B cell (primary cell): ENCODE data around the gene ZNF646. TPM values are rescaled to one million over a fixed set of nuclear protein-coding genes. Genes with fewer than 3 reads are reported as not detected.
A peak's percentile ranks its signal among the peaks of the same experiment; 100 is the strongest.

Experiments used
- ATAC-seq: fragments of 200-7000 bp; cut with Tn5 transposase; one replicate; pipeline ENCODE4 v1.10.0; 2021; ENCODE audit warnings: low read depth, mild to moderate bottlenecking, moderate number of reproducible peaks, moderate library complexity
- CTCF ChIA-PET: fragments of 350-600 bp; sonication (Branson Sonifier 250); formaldehyde crosslinking; loops from one replicate; lab custom pipeline; 2021; ENCODE audit warnings: antibody characterized with exemption, inconsistent platforms; lab: Charles Lee
- POLR2A ChIA-PET: fragments of 350-600 bp; sonication (Branson Sonifier 250); formaldehyde crosslinking; loops from one replicate; lab custom pipeline; 2021; ENCODE audit warnings: antibody characterized with exemption; lab: Charles Lee
- DNase-seq: peaks from one replicate; pipeline ENCODE4 v3.0.0; 2013
- H2AFZ ChIP-seq: 2 replicates; pipeline ENCODE4 v1.6.1; 2012; ENCODE audit warnings: mild to moderate bottlenecking, low read depth, low read length; ENCODE audit not compliant: insufficient read depth, poor library complexity, severe bottlenecking
- H3K27ac ChIP-seq, 2 donors: 1 replicate in 1 of 2; 2 replicates in 1 of 2; pipeline ENCODE4 v1.5.1; 2012 to 2013; ENCODE audit warnings: low read length in 2 of 2, mild to moderate bottlenecking in 2 of 2, moderate library complexity in 1 of 2
- H3K27me3 ChIP-seq, 4 experiments: fragments of 200-600 bp in 1 of 4; sonication (generic) in 1 of 4; replicated peaks in 1 of 4; 1 replicate in 2 of 4; 2 replicates in 2 of 4; pipeline versions ENCODE4 v1.6.1 to v1.7.0; 2013 to 2016; ENCODE audit warnings: low read length in 3 of 4, mild to moderate bottlenecking in 2 of 4, mixed read lengths in 1 of 4, moderate library complexity in 1 of 4; ENCODE audit not compliant: insufficient read depth in 4 of 4, control insufficient read depth in 3 of 4; ENCODE audit errors: control extremely low read depth in 1 of 4
- H3K36me3 ChIP-seq, 2 experiments: replicated peaks in 1 of 2; 1 replicate in 1 of 2; 2 replicates in 1 of 2; pipeline versions ENCODE4 v1.6.1 to v1.7.1; 2013; ENCODE audit warnings: low read length in 1 of 2; ENCODE audit not compliant: insufficient read depth in 2 of 2, control insufficient read depth in 1 of 2; ENCODE audit errors: control extremely low read depth in 1 of 2, extremely low read depth in 1 of 2
- H3K4me1 ChIP-seq, 2 donors: fragments of 200-600 bp in 1 of 2; sonication (generic) in 1 of 2; 1 replicate in 1 of 2; 2 replicates in 1 of 2; pipeline versions ENCODE4 v1.5.1 to v1.6.1; 2013 to 2017; ENCODE audit warnings: low read length in 2 of 2; ENCODE audit not compliant: control insufficient read depth in 2 of 2, insufficient read depth in 2 of 2
- H3K4me2 ChIP-seq: replicated peaks from 2 replicates; pipeline ENCODE3; 2012; ENCODE audit warnings: mild to moderate bottlenecking, low read depth, low read length; ENCODE audit not compliant: poor library complexity, severe bottlenecking
- H3K4me3 ChIP-seq, 5 experiments: fragments of 200-600 bp in 1 of 5; sonication (generic) in 1 of 5; 1 replicate in 3 of 5; 2 replicates in 2 of 5; pipeline versions ENCODE4 v1.5.1 to v1.7.0; 2011 to 2016; ENCODE audit warnings: low read length in 4 of 5, mild to moderate bottlenecking in 4 of 5, low read depth in 2 of 5, control low read depth in 1 of 5, moderate library complexity in 1 of 5; ENCODE audit not compliant: insufficient read depth in 1 of 5; ENCODE audit errors: control extremely low read depth in 1 of 5, extremely low read depth in 1 of 5
- H3K79me2 ChIP-seq: fragments of 200-600 bp; sonication (generic); one replicate; pipeline ENCODE4 v1.6.0; 2016; ENCODE audit warnings: low read length; ENCODE audit not compliant: control insufficient read depth, insufficient read depth
- H3K9ac ChIP-seq: fragments of 200-600 bp; sonication (generic); 2 replicates; pipeline ENCODE4 v1.6.1; 2017; ENCODE audit warnings: mild to moderate bottlenecking, low read length, moderate library complexity
- H3K9me3 ChIP-seq, 3 donors: one replicate each; pipeline versions ENCODE4 v1.6.1 to v1.7.1; 2013; ENCODE audit warnings: low read length in 2 of 3; ENCODE audit not compliant: control insufficient read depth in 2 of 3, insufficient read depth in 1 of 3; ENCODE audit errors: control extremely low read depth in 1 of 3
- H4K20me1 ChIP-seq: 2 replicates; pipeline ENCODE4 v1.6.0; 2012; ENCODE audit warnings: mild to moderate bottlenecking, low read length; ENCODE audit not compliant: insufficient read depth, control insufficient read depth, poor library complexity, severe bottlenecking
- H3K27ac Mint-ChIP-seq: one replicate; pipeline ENCODE4 v1.8.0; 2021; ENCODE audit warnings: mixed read lengths
- H3K27me3 Mint-ChIP-seq: one replicate; pipeline ENCODE4 v1.8.0; 2021; ENCODE audit warnings: mixed read lengths
- H3K4me1 Mint-ChIP-seq: one replicate; pipeline ENCODE4 v1.8.0; 2021; ENCODE audit warnings: mixed read lengths
- H3K4me3 Mint-ChIP-seq: one replicate; pipeline ENCODE4 v1.8.0; 2021; ENCODE audit warnings: mixed read lengths
- H3K9me3 Mint-ChIP-seq: one replicate; pipeline ENCODE4 v1.8.0; 2022; ENCODE audit warnings: mixed read lengths; ENCODE audit not compliant: insufficient read depth
- EZH2 ChIP-seq: IDR thresholded peaks from 2 replicates; pipeline ENCODE4 v1.6.1; 2012; ENCODE audit warnings: borderline replicate concordance, low read depth, mild to moderate bottlenecking, moderate library complexity, low read length; ENCODE audit not compliant: insufficient read depth, poor library complexity, severe bottlenecking
- WGBS: methylation state at CpG from one replicate; pipeline ENCODE4 v1.1.5; 2013; ENCODE audit warnings: missing lambda C conversion rate; ENCODE audit not compliant: insufficient coverage; 5-methylcytosine and 5-hydroxymethylcytosine counted together
- intact Hi-C: fragments of 100-400 bp; cut with micrococcal nuclease; formaldehyde crosslinking; loops from one replicate; pipeline ENCODE4 v1.10.0; 2022
- polyA plus RNA-seq: library from polyadenylated mRNA; depleted of rRNA; stranded (reverse); fragments of >200 nt; gene quantifications from 2 replicates; pipeline ENCODE4 v1.2.3, GENCODE V29; 2012
- total RNA-seq, 2 donors: library from RNA; stranded (reverse); fragments of 120-200 nt in 1 of 2; gene quantifications; 1 replicate in 1 of 2; 2 replicates in 1 of 2; pipeline versions ENCODE4 v1.2.3 to v1.2.4, GENCODE V29; 2013 to 2022
- TF ChIP-seq, protein P1 (sequence below): fragments of 200-600 bp; IDR thresholded peaks from one replicate; pipeline ENCODE4 v1.8.0; 2022; ENCODE audit warnings: antibody characterized with exemption, mild to moderate bottlenecking

The ZNF646 gene
- total and polyA plus RNA-seq, 2 donors (not counting 1 experiment from before 2014, with no cell fraction given) = 14.7 to 45.9 TPM

- Histone ChIP-seq H3K27ac (no peak overlapping the region), H4K20me1 (no peaks in the 10 kb centered on the region), H3K79me2 (no peaks in the 10 kb centered on the region), H2AFZ (no peak overlapping the region), H3K4me2 (no peak overlapping the region), H3K4me3 (no peak overlapping the region), H3K9me3 (no peaks in the 10 kb centered on the region), H3K9ac (no peak overlapping the region), H3K4me1 (no peaks in the 10 kb centered on the region), H3K36me3 (peaks cover 0 to 20% of the 10 kb centered on the region in 2 experiments), H3K27me3 (no peaks in the 10 kb centered on the region)
- no peak for TF ChIP-seq EZH2
- TF ChIP-seq, protein P1, sequence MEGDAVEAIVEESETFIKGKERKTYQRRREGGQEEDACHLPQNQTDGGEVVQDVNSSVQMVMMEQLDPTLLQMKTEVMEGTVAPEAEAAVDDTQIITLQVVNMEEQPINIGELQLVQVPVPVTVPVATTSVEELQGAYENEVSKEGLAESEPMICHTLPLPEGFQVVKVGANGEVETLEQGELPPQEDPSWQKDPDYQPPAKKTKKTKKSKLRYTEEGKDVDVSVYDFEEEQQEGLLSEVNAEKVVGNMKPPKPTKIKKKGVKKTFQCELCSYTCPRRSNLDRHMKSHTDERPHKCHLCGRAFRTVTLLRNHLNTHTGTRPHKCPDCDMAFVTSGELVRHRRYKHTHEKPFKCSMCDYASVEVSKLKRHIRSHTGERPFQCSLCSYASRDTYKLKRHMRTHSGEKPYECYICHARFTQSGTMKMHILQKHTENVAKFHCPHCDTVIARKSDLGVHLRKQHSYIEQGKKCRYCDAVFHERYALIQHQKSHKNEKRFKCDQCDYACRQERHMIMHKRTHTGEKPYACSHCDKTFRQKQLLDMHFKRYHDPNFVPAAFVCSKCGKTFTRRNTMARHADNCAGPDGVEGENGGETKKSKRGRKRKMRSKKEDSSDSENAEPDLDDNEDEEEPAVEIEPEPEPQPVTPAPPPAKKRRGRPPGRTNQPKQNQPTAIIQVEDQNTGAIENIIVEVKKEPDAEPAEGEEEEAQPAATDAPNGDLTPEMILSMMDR = no peak
- H3K4me1 Mint-ChIP-seq = peaks cover 10% of the 10 kb centered on the region
- CTCF ChIA-PET = no interaction called here
- no peaks in the 10 kb centered on the region for H3K27me3 Mint-ChIP-seq
- DNase-seq (no peak), ATAC-seq (no peak)
- H3K9me3 Mint-ChIP-seq = no peaks in the 10 kb centered on the region
- H3K27ac Mint-ChIP-seq = peak overlapping the region; percentile 7
- WGBS = 96% methylated on average over 9 of the region's 9 CpGs
- POLR2A ChIA-PET = interaction anchor here (0.7 kb wide), 1 partner anchor 427 kb away, joined by 3 read pairs; no protein-coding TSS in a partner anchor
- intact Hi-C loops = no loop called here
- H3K4me3 Mint-ChIP-seq = no peak overlapping the region
Observed at GRCh38 chr16:31063495-31063842, 10.8 kb upstream of the ZNF646 start.

DNA sequence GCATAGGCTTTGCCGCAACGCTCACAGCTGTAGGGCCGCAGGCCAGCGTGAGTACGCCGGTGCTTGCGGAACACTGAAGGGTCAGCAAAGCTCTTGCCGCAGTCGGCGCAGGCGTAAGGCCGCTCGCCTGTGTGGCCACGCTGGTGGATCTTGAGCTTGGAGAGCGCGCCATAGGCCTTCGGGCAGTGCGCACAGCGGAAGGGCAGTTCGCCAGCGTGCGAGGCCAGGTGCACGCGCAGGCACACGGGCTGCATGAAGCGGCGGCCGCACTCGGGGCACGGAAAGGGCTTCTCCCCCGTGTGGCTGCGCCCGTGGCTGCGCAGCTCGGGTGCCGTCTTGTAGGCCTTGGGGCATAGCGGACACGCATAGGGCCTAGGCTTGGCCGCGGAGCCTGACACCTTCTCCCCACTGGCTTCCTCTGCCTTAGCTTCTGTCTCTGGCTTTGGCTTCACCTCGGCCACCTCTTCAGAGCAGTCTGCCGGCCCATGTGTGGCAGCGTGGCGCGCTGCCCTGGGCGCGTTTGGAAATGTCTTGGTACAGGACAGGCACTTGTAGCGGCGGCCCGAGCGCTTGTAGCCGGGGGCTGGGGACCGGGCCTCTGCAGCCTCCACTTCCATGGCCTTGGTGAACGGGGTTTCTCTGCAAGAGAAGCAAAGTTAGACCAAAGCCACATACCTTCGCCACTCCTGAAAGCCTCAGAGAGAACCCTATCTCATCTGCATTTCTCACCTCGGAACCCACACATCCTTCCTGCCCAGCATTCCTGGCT lies 10.2 kb upstream of the ZNF646 start:
- Histone ChIP-seq H3K79me2 (no peaks in the 10 kb centered on the region), H3K27ac (no peak overlapping the region), H4K20me1 (no peaks in the 10 kb centered on the region), H3K4me3 (no peak overlapping the region), H3K4me2 (no peak overlapping the region), H3K9ac (no peak overlapping the region), H3K4me1 (no peaks in the 10 kb centered on the region), H3K36me3 (peaks cover 0 to 20% of the 10 kb centered on the region in 2 experiments), H3K9me3 (no peaks in the 10 kb centered on the region), H3K27me3 (no peaks in the 10 kb centered on the region), H2AFZ (no peak overlapping the region)
- H3K27ac Mint-ChIP-seq = no peak overlapping the region
- ATAC-seq (no peak), DNase-seq (no peak)
- CTCF ChIA-PET = no interaction called here
- H3K4me1 Mint-ChIP-seq = peaks cover 12% of the 10 kb centered on the region
- no peak overlapping the region for H3K4me3 Mint-ChIP-seq
- TF ChIP-seq, protein P1 = no peak
- TF ChIP-seq EZH2 = no peak
- H3K27me3 Mint-ChIP-seq = no peaks in the 10 kb centered on the region
- intact Hi-C loops = no loop called here
- WGBS = 82% methylated on average over 56 of the region's 56 CpGs
- POLR2A ChIA-PET = no interaction called here
- H3K9me3 Mint-ChIP-seq = no peaks in the 10 kb centered on the region
